ENCODE results near the gene ETV3.

Gene ETV3

DNA sequence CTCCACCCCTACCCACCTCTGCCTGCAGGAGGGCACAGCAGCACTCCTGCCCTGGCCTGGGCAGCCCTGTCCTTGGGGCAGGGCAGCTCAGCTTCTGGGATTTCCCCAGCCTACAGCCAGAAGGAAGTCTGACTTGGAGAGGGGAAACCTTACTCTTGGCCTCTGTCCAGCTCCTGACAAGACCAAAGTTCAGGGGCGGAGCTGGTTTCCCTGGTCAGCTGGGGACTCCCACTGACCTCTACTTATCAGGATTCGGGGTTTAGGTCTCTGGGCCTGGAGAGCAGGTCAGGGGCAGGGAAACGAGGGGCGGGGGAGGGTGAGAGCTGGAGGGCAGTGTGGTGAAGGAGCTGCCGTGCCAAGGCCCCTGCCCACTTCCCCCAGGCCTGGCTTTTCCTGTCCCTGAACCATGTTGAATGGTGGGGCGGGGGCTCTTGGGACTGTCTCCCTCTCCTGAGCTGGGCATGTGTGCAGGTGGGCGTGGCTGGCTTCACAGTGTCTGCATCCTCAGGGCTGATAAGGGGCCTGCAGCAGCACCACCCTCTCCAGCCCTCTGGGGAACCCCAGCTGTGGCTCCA is 16.8 kb upstream of the ETV3 start:
- Histone ChIP-seq H2AFZ (ENCODE audit: low read depth, low read length) (no peak overlapping the region), H3K36me3 (ENCODE audit: insufficient read depth, low read length) (no peaks in the 10 kb centered on the region), H3K4me3 (ENCODE audit: low read length) (no peak overlapping the region), H3K4me1 (ENCODE audit: insufficient read depth, low read length) (peaks cover 3% of the 10 kb centered on the region), H3K9me3 (ENCODE audit: low read length) (no peaks in the 10 kb centered on the region), H3K27me3 (ENCODE audit: insufficient read depth, low read length) (peaks cover 29% of the 10 kb centered on the region)

DNA sequence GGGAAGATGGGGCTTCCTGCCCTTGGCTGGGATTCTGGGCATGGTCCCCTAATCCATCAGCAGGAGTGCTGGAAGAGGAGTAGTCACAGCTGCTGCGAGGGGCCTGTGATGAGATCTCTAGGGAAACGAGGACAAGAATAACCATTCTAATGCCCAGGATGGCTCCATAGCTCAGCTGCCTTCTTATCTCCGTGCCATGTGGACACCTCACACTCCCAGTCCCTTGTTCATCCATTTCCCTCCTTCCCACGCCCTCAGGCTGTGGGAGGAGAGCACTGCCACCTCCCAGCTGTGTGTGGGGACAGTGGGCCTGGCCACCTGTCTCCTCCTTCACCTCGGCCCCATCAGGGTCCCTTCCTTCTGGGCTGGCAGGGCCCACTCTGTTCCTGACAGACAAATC is 16.1 kb upstream of the ETV3 start:
- H2AFZ ChIP-seq (ENCODE audit: low read depth, low read length): no peak overlapping the region
- H3K27me3 ChIP-seq (ENCODE audit: insufficient read depth, low read length): peaks cover 33% of the 10 kb centered on the region
- peaks cover 3% of the 10 kb centered on the region for H3K4me1 ChIP-seq (ENCODE audit: insufficient read depth, low read length)
- H3K4me3 ChIP-seq (ENCODE audit: low read length): no peak overlapping the region
- H3K36me3 ChIP-seq (ENCODE audit: insufficient read depth, low read length): no peaks in the 10 kb centered on the region
- no peaks in the 10 kb centered on the region for H3K9me3 ChIP-seq (ENCODE audit: low read length)

DNA sequence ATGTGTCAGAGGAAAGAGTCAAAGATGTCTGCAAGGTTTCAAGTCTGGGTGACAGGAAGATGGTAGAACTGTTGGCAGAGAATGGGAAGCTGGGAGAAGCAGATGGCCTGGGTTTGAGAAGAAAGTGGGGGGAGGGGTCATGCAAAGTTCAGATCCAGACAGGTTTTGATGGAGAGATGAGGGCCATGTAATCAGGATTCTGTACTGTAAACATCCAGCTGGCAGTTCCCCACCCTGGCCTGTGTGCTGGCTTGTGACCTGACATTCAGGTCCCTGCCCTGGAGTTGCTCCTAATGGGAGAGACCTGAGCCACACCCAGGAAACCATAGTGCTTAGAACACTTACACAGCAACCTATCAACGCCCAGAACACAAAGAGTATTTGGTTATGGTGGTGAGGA is 15.6 kb upstream of the ETV3 start:
- no peaks in the 10 kb centered on the region for H3K9me3 ChIP-seq (ENCODE audit: low read length)
- no peak overlapping the region for H3K4me3 ChIP-seq (ENCODE audit: low read length)
- H2AFZ ChIP-seq (ENCODE audit: low read depth, low read length): no peak overlapping the region
- H3K4me1 ChIP-seq (ENCODE audit: insufficient read depth, low read length): no peaks in the 10 kb centered on the region
- H3K27me3 ChIP-seq (ENCODE audit: insufficient read depth, low read length): peaks cover 30% of the 10 kb centered on the region
- no peaks in the 10 kb centered on the region for H3K36me3 ChIP-seq (ENCODE audit: insufficient read depth, low read length)

DNA sequence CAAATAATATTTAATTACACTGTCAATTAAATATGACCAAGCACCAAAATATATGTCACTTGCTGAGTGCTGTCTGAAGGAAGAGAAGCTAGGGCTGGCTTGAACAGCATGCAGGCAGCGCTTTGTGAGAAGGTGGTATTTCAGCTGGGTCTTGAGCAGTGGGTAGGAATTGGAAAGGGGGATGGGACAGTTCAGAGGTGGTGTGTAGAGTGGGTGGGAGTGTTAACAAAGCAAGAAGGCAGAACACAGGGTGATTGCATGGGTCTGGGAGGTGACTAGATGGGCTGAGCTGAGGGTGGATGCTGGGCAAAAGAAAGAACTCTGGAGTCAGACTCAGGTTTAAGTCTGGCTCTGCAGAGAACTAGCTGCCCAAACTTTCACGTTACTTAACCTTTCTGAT is 14.3 kb upstream of the ETV3 start:
- peaks cover 33% of the 10 kb centered on the region for H3K27me3 ChIP-seq (ENCODE audit: insufficient read depth, low read length)

DNA sequence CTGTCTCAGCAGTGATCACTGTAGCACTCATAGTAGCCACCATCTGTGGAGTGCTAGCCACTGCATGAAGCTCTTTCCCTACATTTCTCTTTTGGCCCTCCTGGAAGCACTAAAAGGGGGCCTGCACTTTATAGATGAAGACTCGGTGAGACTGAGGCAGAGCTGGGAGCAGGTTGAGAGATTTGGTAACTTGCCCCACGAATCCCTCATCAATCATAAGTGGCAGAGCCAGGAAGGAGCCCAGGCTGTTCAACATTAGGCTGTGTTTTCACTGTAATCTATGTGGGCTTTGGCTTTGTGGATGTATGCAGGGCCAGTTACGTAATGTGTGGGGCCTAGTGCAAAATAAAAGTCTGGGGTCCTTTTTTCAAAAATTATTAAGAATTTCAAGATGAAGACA is 13.3 kb upstream of the ETV3 start:
- H3K9me3 ChIP-seq (ENCODE audit: low read length): no peaks in the 10 kb centered on the region
- no peaks in the 10 kb centered on the region for H3K4me1 ChIP-seq (ENCODE audit: insufficient read depth, low read length)
- no peaks in the 10 kb centered on the region for H3K36me3 ChIP-seq (ENCODE audit: insufficient read depth, low read length)
- H3K4me3 ChIP-seq (ENCODE audit: low read length): no peak overlapping the region
- H2AFZ ChIP-seq (ENCODE audit: low read depth, low read length): no peak overlapping the region
- H3K27me3 ChIP-seq (ENCODE audit: insufficient read depth, low read length): peaks cover 42% of the 10 kb centered on the region

More for the DNA sequence above, 14.3 kb upstream of the ETV3 start:
- H3K36me3 ChIP-seq (ENCODE audit: insufficient read depth, low read length): no peaks in the 10 kb centered on the region
- H3K4me1 ChIP-seq (ENCODE audit: insufficient read depth, low read length): no peaks in the 10 kb centered on the region
- H2AFZ ChIP-seq (ENCODE audit: low read depth, low read length): no peak overlapping the region
- H3K4me3 ChIP-seq (ENCODE audit: low read length): no peak overlapping the region
- H3K9me3 ChIP-seq (ENCODE audit: low read length): no peaks in the 10 kb centered on the region

DNA sequence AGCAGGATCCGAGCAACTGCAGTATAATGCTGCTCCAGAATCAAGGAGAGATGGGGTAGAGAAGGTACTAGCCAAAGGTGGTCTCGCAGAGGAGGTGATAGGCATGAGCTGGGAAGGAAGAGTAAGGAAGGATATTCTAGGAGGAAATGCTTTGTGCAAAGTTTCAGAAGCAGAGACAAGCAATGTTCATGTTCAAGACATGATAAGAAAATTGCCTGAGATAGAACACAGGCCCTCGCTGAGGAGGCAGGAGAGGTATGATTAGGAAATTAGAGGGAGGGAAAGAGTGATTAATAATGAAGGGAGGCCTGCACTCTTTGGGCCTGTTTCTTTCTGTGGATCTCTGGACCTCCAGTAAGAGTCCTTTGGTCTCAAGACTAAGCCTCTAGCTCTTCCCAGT is 12.9 kb upstream of the ETV3 start:
- Histone ChIP-seq H3K36me3 (ENCODE audit: insufficient read depth, low read length) (no peaks in the 10 kb centered on the region), H2AFZ (ENCODE audit: low read depth, low read length) (no peak overlapping the region), H3K27me3 (ENCODE audit: insufficient read depth, low read length) (peaks cover 44% of the 10 kb centered on the region), H3K4me1 (ENCODE audit: insufficient read depth, low read length) (no peaks in the 10 kb centered on the region), H3K4me3 (ENCODE audit: low read length) (no peak overlapping the region), H3K9me3 (ENCODE audit: low read length) (no peaks in the 10 kb centered on the region)

DNA sequence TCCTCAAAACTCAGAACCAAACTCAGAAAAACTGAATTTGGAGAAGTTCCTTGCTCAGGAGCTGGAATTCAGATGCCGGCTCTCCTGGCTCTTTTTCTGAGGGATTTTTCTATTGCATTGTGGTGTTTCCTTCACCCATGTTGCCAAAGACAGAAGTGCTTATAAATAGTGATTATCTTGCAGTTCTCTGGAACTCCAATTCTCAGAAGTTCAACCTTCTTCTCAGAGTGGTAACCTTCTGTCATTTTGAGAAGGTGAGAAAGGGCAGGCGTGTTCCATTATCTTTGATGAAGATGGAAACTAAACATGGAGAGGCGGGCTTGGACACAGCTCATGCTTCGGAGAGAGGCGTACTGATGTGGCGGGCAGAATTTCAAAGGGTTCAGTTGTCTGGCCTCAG is 12.4 kb upstream of the ETV3 start:
- H3K4me1 ChIP-seq (ENCODE audit: insufficient read depth, low read length): no peaks in the 10 kb centered on the region
- H3K36me3 ChIP-seq (ENCODE audit: insufficient read depth, low read length): no peaks in the 10 kb centered on the region
- no peaks in the 10 kb centered on the region for H3K9me3 ChIP-seq (ENCODE audit: low read length)
- no peak overlapping the region for H2AFZ ChIP-seq (ENCODE audit: low read depth, low read length)
- H3K4me3 ChIP-seq (ENCODE audit: low read length): no peak overlapping the region
- H3K27me3 ChIP-seq (ENCODE audit: insufficient read depth, low read length): peaks cover 44% of the 10 kb centered on the region

DNA sequence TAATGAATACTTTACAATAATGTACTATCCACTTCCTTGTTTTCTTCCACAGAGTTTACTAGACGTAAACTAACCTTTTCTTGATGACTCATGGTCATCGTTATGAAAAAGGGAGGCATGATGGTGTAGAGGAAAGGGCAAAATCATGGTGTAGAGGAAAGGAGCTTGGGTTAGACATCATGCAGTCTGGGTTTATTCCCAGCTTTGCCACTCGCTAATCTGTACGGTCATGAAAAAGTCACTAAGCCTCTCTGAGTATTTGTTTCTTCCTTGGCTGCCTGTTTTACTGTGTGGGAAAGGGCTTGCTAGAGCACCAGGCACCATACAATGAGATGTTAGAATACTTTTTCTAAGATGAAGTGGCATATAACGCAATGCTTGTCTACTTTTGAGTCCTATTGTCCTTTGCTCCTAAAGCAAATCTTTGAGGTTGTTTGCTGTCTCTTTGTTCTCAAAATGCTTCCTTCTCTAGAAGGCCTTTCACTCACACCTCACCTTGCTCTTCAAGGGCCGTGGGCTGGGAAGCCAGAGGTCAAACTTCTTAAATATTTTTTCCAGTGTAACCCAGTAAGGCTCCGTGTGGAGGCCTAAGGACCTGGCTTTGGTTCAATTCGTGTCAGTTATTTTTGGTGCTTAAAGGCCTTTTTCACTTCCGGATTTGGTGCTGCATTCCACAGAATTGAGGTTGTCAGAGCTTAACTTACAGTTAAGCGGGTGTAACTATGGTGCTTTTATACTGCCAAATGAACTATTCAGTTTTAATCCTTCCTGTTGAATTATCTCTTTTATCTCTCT is 9.9 kb upstream of the ETV3 start:
- peaks cover 46% of the 10 kb centered on the region for H3K27me3 ChIP-seq (ENCODE audit: insufficient read depth, low read length)
- no peaks in the 10 kb centered on the region for H3K36me3 ChIP-seq (ENCODE audit: insufficient read depth, low read length)
- H3K4me1 ChIP-seq (ENCODE audit: insufficient read depth, low read length): no peaks in the 10 kb centered on the region
- H3K4me3 ChIP-seq (ENCODE audit: low read length): no peak overlapping the region
- H2AFZ ChIP-seq (ENCODE audit: low read depth, low read length): no peak overlapping the region
- no peaks in the 10 kb centered on the region for H3K9me3 ChIP-seq (ENCODE audit: low read length)

DNA sequence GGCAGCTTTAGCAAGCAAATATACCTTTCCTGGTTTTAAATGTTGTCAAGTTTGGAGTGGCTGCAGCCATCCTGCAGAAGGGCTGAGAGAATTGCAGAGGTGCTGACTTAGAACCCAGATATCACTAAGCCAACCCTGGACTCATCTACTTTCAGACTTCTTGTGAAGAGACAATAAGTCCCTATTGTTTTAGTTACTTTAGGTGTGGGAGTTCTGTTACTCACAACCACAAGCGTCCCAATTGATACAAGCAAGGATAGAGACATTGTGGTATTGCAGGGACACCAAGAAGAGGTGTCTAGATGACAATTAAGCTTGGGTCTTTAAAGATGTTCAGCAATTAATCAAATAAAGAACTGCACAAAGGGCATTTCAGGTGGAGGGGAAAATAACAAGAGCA is 8.8 kb upstream of the ETV3 start:
- H3K27me3 ChIP-seq (ENCODE audit: insufficient read depth, low read length): peaks cover 46% of the 10 kb centered on the region
- no peaks in the 10 kb centered on the region for H3K9me3 ChIP-seq (ENCODE audit: low read length)

DNA sequence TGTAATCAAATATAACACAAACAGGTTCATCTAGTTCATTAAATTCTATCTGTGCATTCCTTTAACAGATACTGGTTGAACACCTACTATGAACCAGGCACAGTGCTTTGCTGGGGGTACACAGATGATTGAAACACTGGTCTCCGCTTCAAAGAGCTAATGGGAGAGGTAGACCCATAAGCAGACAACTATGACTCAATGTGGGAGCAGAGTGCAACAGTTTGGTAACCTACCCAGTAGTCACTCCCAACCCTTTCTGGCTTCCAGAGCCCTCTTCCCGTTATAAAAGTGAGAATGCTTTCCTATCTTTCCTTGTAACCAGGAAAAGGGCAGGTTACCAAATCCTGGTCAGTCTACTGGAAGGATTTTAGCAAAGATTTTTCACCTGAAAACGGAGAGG is 8.0 kb upstream of the ETV3 start:
- no peaks in the 10 kb centered on the region for H3K4me1 ChIP-seq (ENCODE audit: insufficient read depth, low read length)
- no peaks in the 10 kb centered on the region for H3K36me3 ChIP-seq (ENCODE audit: insufficient read depth, low read length)
- no peaks in the 10 kb centered on the region for H3K9me3 ChIP-seq (ENCODE audit: low read length)
- H3K4me3 ChIP-seq (ENCODE audit: low read length): no peak overlapping the region
- no peak overlapping the region for H2AFZ ChIP-seq (ENCODE audit: low read depth, low read length)
- peaks cover 40% of the 10 kb centered on the region for H3K27me3 ChIP-seq (ENCODE audit: insufficient read depth, low read length)

More for the DNA sequence above, 8.8 kb upstream of the ETV3 start:
- Histone ChIP-seq H3K36me3 (ENCODE audit: insufficient read depth, low read length) (no peaks in the 10 kb centered on the region), H3K4me3 (ENCODE audit: low read length) (no peak overlapping the region), H3K4me1 (ENCODE audit: insufficient read depth, low read length) (no peaks in the 10 kb centered on the region), H2AFZ (ENCODE audit: low read depth, low read length) (no peak overlapping the region)

DNA sequence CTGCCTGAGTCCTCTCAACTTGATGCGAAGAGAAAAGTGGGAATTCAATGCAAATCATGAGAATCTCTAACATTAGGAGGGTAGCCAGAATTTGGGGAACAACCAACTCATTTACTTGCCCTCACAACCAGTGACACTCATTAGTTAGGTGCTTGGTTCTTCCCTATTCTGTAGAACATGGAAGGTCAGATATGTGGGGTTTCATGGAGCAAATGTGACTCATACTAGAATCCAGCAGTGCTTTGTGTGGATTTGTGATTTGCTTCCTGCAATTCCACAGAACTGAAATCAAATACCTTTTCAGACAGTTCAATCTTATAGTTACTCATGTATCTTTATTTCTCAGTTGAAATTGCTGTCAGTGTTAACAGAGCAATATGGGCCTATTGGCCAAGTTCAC is 6.9 kb upstream of the ETV3 start:
- Histone ChIP-seq H3K4me3 (ENCODE audit: low read length) (no peak overlapping the region), H3K4me1 (ENCODE audit: insufficient read depth, low read length) (no peaks in the 10 kb centered on the region), H3K9me3 (ENCODE audit: low read length) (no peaks in the 10 kb centered on the region), H3K27me3 (ENCODE audit: insufficient read depth, low read length) (peaks cover 32% of the 10 kb centered on the region), H3K36me3 (ENCODE audit: insufficient read depth, low read length) (no peaks in the 10 kb centered on the region), H2AFZ (ENCODE audit: low read depth, low read length) (no peak overlapping the region)

DNA sequence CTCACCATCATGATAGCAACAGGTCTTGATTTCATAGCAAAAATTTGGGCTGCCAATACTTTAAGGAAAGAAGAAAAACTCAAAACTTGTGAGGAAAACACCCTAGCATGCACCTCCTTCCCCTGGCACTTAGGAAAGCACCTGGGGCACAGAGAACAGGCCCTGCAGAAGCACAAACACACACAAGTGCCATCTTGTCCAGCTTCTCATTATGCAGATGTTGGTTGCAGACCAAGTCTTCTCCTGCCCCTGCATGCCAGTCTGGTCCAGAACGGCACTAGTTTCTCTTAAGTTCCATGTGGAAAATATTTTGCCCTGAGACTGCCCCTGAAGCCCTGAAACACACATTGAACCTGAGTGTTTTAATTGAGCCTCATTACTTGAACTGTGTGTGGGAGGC is 6.3 kb upstream of the ETV3 start:
- H3K9me3 ChIP-seq (ENCODE audit: low read length): no peaks in the 10 kb centered on the region
- no peaks in the 10 kb centered on the region for H3K36me3 ChIP-seq (ENCODE audit: insufficient read depth, low read length)
- no peaks in the 10 kb centered on the region for H3K4me1 ChIP-seq (ENCODE audit: insufficient read depth, low read length)
- peaks cover 28% of the 10 kb centered on the region for H3K27me3 ChIP-seq (ENCODE audit: insufficient read depth, low read length)
- no peak overlapping the region for H3K4me3 ChIP-seq (ENCODE audit: low read length)
- no peak overlapping the region for H2AFZ ChIP-seq (ENCODE audit: low read depth, low read length)

DNA sequence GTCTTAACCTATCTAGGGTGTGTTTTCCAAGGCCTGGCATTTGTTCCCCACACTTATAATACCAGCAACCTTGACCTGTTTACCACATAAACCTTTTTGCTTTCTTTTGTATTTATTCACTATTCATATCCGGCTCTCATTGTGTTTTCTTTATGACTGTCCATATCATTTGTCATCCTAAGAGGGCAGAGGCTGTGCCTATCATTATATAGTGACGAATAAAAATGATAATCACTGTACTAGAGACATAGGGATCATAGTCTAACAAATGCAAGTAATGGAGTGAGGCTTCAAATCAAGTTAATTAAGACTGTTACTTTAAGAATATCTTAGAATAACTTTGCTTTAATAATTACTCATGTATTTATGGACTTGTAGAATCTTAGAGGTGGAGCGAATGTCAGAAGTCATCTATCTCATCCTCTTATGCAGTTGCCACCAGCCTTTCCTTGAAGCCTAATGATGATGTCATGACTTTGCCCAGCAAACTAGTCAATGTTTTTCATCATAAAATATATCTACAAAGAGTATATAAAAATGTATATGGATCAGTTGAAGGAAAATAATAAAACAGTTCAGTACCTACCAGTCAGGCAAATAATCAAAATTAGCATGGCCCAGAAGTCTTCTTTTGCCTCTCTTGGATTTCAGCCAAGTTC is 4.7 kb upstream of the ETV3 start:
- Histone ChIP-seq H3K27me3 (ENCODE audit: insufficient read depth, low read length) (peaks cover 25% of the 10 kb centered on the region), H3K4me3 (ENCODE audit: low read length) (no peak overlapping the region), H2AFZ (ENCODE audit: low read depth, low read length) (no peak overlapping the region), H3K4me1 (ENCODE audit: insufficient read depth, low read length) (peaks cover 6% of the 10 kb centered on the region), H3K9me3 (ENCODE audit: low read length) (no peaks in the 10 kb centered on the region), H3K36me3 (ENCODE audit: insufficient read depth, low read length) (no peaks in the 10 kb centered on the region)

All from neuron (in vitro differentiated cells).